A549 (cell line): ENCODE measurements around the gene CBLC. TPM values are rescaled to one million over a fixed set of nuclear protein-coding genes. Genes with fewer than 3 reads are reported as not detected.
A peak's percentile ranks its signal among the peaks of the same experiment; 100 is the strongest.

ENCODE experiments used
- ATAC-seq, 2 experiments: fragments of 200-7000 bp in 1 of 2; fragments of >200 bp in 1 of 2; cut with Nextera tagmentation in 1 of 2; cut with Tn5 transposase in 1 of 2; 3 replicates each; pipeline versions ENCODE4 v1.8.0 to v1.9.1; 2018 to 2020; ENCODE audit warnings: mild to moderate bottlenecking in 1 of 2, moderate library complexity in 1 of 2
- CTCF ChIA-PET: fragments of 300-600 bp; sonication (Branson Sonifier 250); formaldehyde crosslinking; extraction: SDS; loops from one replicate; lab custom pipeline; 2021; ENCODE audit warnings: antibody characterized with exemption, inconsistent platforms; lab: Yijun Ruan, JAX
- POLR2A ChIA-PET: fragments of 350-600 bp; formaldehyde crosslinking; extraction: SDS; loops from one replicate; lab custom pipeline; 2021; ENCODE audit warnings: antibody characterized with exemption, inconsistent platforms; lab: Yijun Ruan, JAX
- DNase-seq, 2 experiments: peaks; one replicate each; pipeline versions ENCODE4 v3.0.0 to v3.0.0-alpha.2; 2011 to 2016; ENCODE audit warnings: low read depth in 1 of 2, low spot score in 1 of 2
- FAIRE-seq: peaks from 2 replicates; lab custom pipeline; 2011; peaks lifted over from hg19 to GRCh38; lab: Jason Lieb, UNC
- H3K27ac ChIP-seq, 2 experiments: fragments of >200 bp; sonication (Bioruptor Twin); formaldehyde crosslinking; 3 replicates each; pipeline ENCODE4 v1.5.1; 2016 to 2017
- H3K4me1 ChIP-seq: fragments of >200 bp; sonication (Bioruptor Twin); formaldehyde crosslinking; 3 replicates; pipeline ENCODE4 v1.6.1; 2016
- H3K4me2 ChIP-seq: fragments of >200 bp; sonication (Bioruptor Twin); formaldehyde crosslinking; 3 replicates; pipeline ENCODE4 v1.6.1; 2016
- H3K4me3 ChIP-seq: fragments of >200 bp; sonication (Bioruptor Twin); formaldehyde crosslinking; 3 replicates; pipeline ENCODE4 v1.5.1; 2016
- H3K9me3 ChIP-seq: fragments of >200 bp; sonication (Bioruptor Twin); formaldehyde crosslinking; 3 replicates; pipeline ENCODE4 v1.6.1; 2016
- ATOH8 ChIP-seq: fragments of 250-450 bp; sonication (Bioruptor Pico); IDR thresholded peaks from 2 replicates; pipeline ENCODE4 v1.5.0; 2020; ENCODE audit warnings: low read depth, mild to moderate bottlenecking, moderate library complexity
- BHLHE40 ChIP-seq: IDR thresholded peaks from 2 replicates; pipeline ENCODE4 v1.6.1; 2012; ENCODE audit warnings: low read depth, low read length, inconsistent platforms
- CHD2 ChIP-seq: fragments of 150-350 bp; IDR thresholded peaks from 2 replicates; pipeline ENCODE4 v1.6.1; 2014; ENCODE audit warnings: low read length; ENCODE audit not compliant: partially characterized antibody
- CHD4 ChIP-seq: fragments of 200-600 bp; sonication (generic); IDR thresholded peaks from 2 replicates; pipeline ENCODE4 v1.6.1; 2016; ENCODE audit warnings: antibody characterized with exemption, mild to moderate bottlenecking, borderline replicate concordance
- E2F6 ChIP-seq: IDR thresholded peaks from 2 replicates; pipeline ENCODE4 v1.6.1; 2012; ENCODE audit warnings: low read depth, borderline replicate concordance
- EHF ChIP-seq: fragments of 250-450 bp; sonication (Bioruptor Pico); IDR thresholded peaks from 2 replicates; pipeline ENCODE4 v1.5.0; 2020; ENCODE audit warnings: mild to moderate bottlenecking
- EP300 ChIP-seq, 2 experiments: fragments of >200 bp; sonication (Bioruptor Twin); formaldehyde crosslinking; IDR thresholded peaks; 2 replicates in 1 of 2; 3 replicates in 1 of 2; pipeline ENCODE4 v1.6.1; 2016 to 2017
- FOSB ChIP-seq: fragments of 250-450 bp; sonication (Bioruptor Pico); IDR thresholded peaks from 2 replicates; pipeline ENCODE4 v1.5.0; 2020; ENCODE audit warnings: mild to moderate bottlenecking, moderate library complexity
- FOSL2 ChIP-seq, 2 experiments: fragments of 450-650 bp in 1 of 2; fragments of >200 bp in 1 of 2; sonication (Bioruptor Twin) in 1 of 2; formaldehyde crosslinking; IDR thresholded peaks; 2 replicates each; pipeline versions ENCODE4 v1.5.0 to v1.6.1; 2016 to 2020; ENCODE audit warnings: mild to moderate bottlenecking in 1 of 2, moderate library complexity in 1 of 2
- FOXS1 ChIP-seq: fragments of 250-450 bp; sonication (Bioruptor Pico); IDR thresholded peaks from 2 replicates; pipeline ENCODE4 v1.5.0; 2020; ENCODE audit warnings: mild to moderate bottlenecking, moderate library complexity
- GATA3 ChIP-seq: IDR thresholded peaks from 2 replicates; pipeline ENCODE4 v1.6.1; 2012; ENCODE audit warnings: borderline replicate concordance
- HDAC2 ChIP-seq: fragments of 200-600 bp; sonication (generic); IDR thresholded peaks from 2 replicates; pipeline ENCODE4 v1.6.1; 2016
- HEYL ChIP-seq: fragments of 250-450 bp; sonication (Bioruptor Pico); IDR thresholded peaks from 2 replicates; pipeline ENCODE4 v1.8.0; 2021; ENCODE audit warnings: mild to moderate bottlenecking, moderate library complexity
- HOXA7 ChIP-seq: fragments of 250-450 bp; sonication (Bioruptor Pico); IDR thresholded peaks from 2 replicates; pipeline ENCODE4 v1.5.0; 2020; ENCODE audit warnings: mild to moderate bottlenecking, moderate library complexity
- HOXB13 ChIP-seq: fragments of 250-450 bp; sonication (Bioruptor Pico); IDR thresholded peaks from 2 replicates; pipeline ENCODE4 v1.5.0; 2020; ENCODE audit warnings: low read depth, mild to moderate bottlenecking, moderate library complexity
- HOXB5 ChIP-seq: fragments of 250-450 bp; sonication (Bioruptor Pico); IDR thresholded peaks from 2 replicates; pipeline ENCODE4 v1.5.0; 2020; ENCODE audit warnings: mild to moderate bottlenecking, moderate library complexity
- MAFK ChIP-seq: fragments of 450-650 bp; IDR thresholded peaks from 2 replicates; pipeline ENCODE4 v1.6.1; 2014; ENCODE audit not compliant: partially characterized antibody
- MAX ChIP-seq: IDR thresholded peaks from 2 replicates; pipeline ENCODE4 v1.6.1; 2012
- MAZ ChIP-seq: fragments of 150-350 bp; IDR thresholded peaks from 2 replicates; pipeline ENCODE4 v1.6.1; 2014; ENCODE audit warnings: antibody characterized with exemption, low read depth, low read length, borderline replicate concordance
- MYC ChIP-seq: IDR thresholded peaks from 2 replicates; pipeline ENCODE4 v1.6.1; 2012; ENCODE audit warnings: mild to moderate bottlenecking, inconsistent platforms, low read length, improper control_type of control experiment, borderline replicate concordance
- NFE2L2 ChIP-seq: fragments of 150-350 bp; conservative IDR thresholded peaks from 2 replicates; pipeline ENCODE4 v1.6.1; 2014; ENCODE audit warnings: low read length
- NR3C1 ChIP-seq: fragments of >200 bp; sonication (Bioruptor Twin); formaldehyde crosslinking; IDR thresholded peaks from 3 replicates; pipeline ENCODE4 v1.6.1; 2017
- RAD21 ChIP-seq, 2 experiments: fragments of >200 bp in 1 of 2; sonication (Bioruptor Twin) in 1 of 2; formaldehyde crosslinking in 1 of 2; IDR thresholded peaks in 1 of 2; conservative IDR thresholded peaks in 1 of 2; 2 replicates in 1 of 2; 3 replicates in 1 of 2; pipeline ENCODE4 v1.6.1; 2012 to 2018; ENCODE audit warnings: inconsistent platforms in 1 of 2
- RARB ChIP-seq: fragments of 250-450 bp; sonication (Bioruptor Pico); IDR thresholded peaks from 2 replicates; pipeline ENCODE4 v1.8.0; 2021; ENCODE audit warnings: mild to moderate bottlenecking, moderate library complexity
- RCOR1 ChIP-seq: fragments of 150-350 bp; IDR thresholded peaks from 2 replicates; pipeline ENCODE4 v1.6.1; 2014; ENCODE audit warnings: antibody characterized with exemption, low read length, low read depth
- SREBF2 ChIP-seq: fragments of 450-650 bp; IDR thresholded peaks from 2 replicates; pipeline ENCODE4 v1.6.1; 2014; ENCODE audit warnings: mild to moderate bottlenecking, moderate library complexity
- TFCP2L1 ChIP-seq: fragments of 250-450 bp; sonication (Bioruptor Pico); IDR thresholded peaks from 2 replicates; pipeline ENCODE4 v1.5.0; 2021; ENCODE audit warnings: mild to moderate bottlenecking
- USF2 ChIP-seq: fragments of 450-650 bp; IDR thresholded peaks from 2 replicates; pipeline ENCODE4 v1.6.1; 2014; ENCODE audit warnings: antibody characterized with exemption
- WGBS: methylation state at CpG from one replicate; pipeline ENCODE4 v1.1.6; 2017; ENCODE audit errors: missing lambda C conversion rate; 5-methylcytosine and 5-hydroxymethylcytosine counted together
- polyA plus RNA-seq, 4 experiments: library from polyadenylated mRNA; depleted of rRNA in 3 of 4; stranded (reverse); fragments of >200 nt; fragmentation: RNase III in 1 of 4; extraction: RNeasy Plus Mini Kit Qiagen cat#74134 plus additional on column Dnase treatment in 1 of 4; gene quantifications; 2 replicates in 3 of 4; 3 replicates in 1 of 4; pipeline ENCODE4 v1.2.3, GENCODE V29; 2011 to 2017
- TF ChIP-seq, protein P1 (sequence below): fragments of 150-350 bp; IDR thresholded peaks from 2 replicates; pipeline ENCODE4 v1.6.1; 2014; ENCODE audit warnings: low read depth, mild to moderate bottlenecking, low read length

Gene CBLC
- polyA plus RNA-seq, 2 of the 4 experiments (the other 2 are of a cell fraction): not detected

DNA sequence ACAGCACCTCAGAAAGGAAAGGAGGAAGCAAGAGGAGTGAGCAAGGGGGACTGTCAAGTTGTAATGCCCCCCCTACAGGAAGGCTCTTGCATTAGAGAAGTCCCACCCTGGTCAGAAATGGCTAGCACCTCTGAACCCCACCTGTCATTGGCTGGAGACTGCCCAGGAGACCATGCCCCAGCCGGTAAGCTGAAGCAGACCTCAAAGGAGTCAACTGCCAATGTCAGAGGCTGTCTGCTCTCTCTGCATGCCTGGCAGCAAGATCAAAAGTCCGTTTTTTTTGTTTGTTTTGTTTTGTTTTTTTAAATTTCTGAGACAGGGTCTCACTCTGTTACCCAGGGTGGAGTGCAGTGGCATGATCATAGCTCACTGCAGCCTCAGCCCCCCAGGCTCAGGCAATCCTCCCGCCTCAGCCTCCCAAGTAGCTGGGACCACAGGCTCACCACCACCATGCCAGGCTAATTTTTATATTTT lies 37.3 kb upstream of the CBLC start:
- FAIRE-seq (no peak), ATAC-seq (no peak), DNase-seq (peak in 1 of 2 experiments; percentile 88)
- TF ChIP-seq HDAC2: no peak
- peak; percentile 43; the same call in 1 of the 2 replicates for TF ChIP-seq TFCP2L1
- TF ChIP-seq HOXA7: 0 out of 2 replicates have a peak, but pooled peaks have one; percentile 50
- TF ChIP-seq CHD4: no peak; the same call in 1 of the 2 replicates
- no peak for TF ChIP-seq MAFK
- no peak for TF ChIP-seq HOXB5 (CRISPR knock-in tag)
- TF ChIP-seq ATOH8 (CRISPR knock-in tag): no peak
- TF ChIP-seq GATA3: 0 out of 2 replicates have a peak, but pooled peaks have one; percentile 38
- TF ChIP-seq, protein P1, sequence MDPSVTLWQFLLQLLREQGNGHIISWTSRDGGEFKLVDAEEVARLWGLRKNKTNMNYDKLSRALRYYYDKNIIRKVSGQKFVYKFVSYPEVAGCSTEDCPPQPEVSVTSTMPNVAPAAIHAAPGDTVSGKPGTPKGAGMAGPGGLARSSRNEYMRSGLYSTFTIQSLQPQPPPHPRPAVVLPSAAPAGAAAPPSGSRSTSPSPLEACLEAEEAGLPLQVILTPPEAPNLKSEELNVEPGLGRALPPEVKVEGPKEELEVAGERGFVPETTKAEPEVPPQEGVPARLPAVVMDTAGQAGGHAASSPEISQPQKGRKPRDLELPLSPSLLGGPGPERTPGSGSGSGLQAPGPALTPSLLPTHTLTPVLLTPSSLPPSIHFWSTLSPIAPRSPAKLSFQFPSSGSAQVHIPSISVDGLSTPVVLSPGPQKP: no peak
- TF ChIP-seq FOSB (CRISPR knock-in tag): peak; percentile 76; the same call in 1 of the 2 replicates
- TF ChIP-seq RAD21 (conservative IDR thresholded peaks at IDR 0.05 in 1 of 2, IDR thresholded peaks at IDR 0.05 in 1 of 2): 0 out of 5 replicates have a peak, but pooled peaks of 1 of the 2 experiments have one; percentile 10
- no peak for TF ChIP-seq EP300 (IDR thresholded peaks at IDR 0.05)
- TF ChIP-seq NFE2L2: no peak
- no peak for TF ChIP-seq SREBF2
- TF ChIP-seq RCOR1: no peak
- no peak for TF ChIP-seq FOXS1 (CRISPR knock-in tag)
- TF ChIP-seq HOXB13: peak; percentile 43; the same call in 1 of the 2 replicates
- TF ChIP-seq MAZ: no peak
- no peak for TF ChIP-seq USF2
- no peak for TF ChIP-seq MYC
- no peak for TF ChIP-seq E2F6
- TF ChIP-seq FOSL2 (IDR thresholded peaks at IDR 0.05): no peak
- TF ChIP-seq FOSL2 (CRISPR knock-in tag; IDR thresholded peaks at IDR 0.05): no peak
- peak; percentile 33; the same call in 1 of the 2 replicates for TF ChIP-seq MAX
- no peak for TF ChIP-seq HEYL (CRISPR knock-in tag)
- TF ChIP-seq BHLHE40: no peak
- peak; percentile 68; the same call in 1 of the 2 replicates for TF ChIP-seq EHF
- TF ChIP-seq RARB: no peak
- no peak for TF ChIP-seq NR3C1
- no peak for TF ChIP-seq CHD2
- Histone ChIP-seq H3K4me3 (no peak overlapping the region), H3K4me1 (peaks cover 93% of the 10 kb centered on the region), H3K27ac (peak overlapping the region; percentile 92 to 99), H3K4me2 (peak overlapping the region; percentile 89), H3K9me3 (no peaks in the 10 kb centered on the region)
- POLR2A ChIA-PET: interaction anchor here (1.0 to 4.0 kb wide), 5 partner anchors 9 to 55 kb away, joined by 4 to 53 read pairs (median 11); no protein-coding TSS in a partner anchor
- 28% methylated on average over 3 of the region's 3 CpGs for WGBS
- CTCF ChIA-PET: interaction anchor here (0.6 to 42.5 kb wide), 5 partner anchors 14 to 688 kb away, joined by 3 to 1899 read pairs (median 17); partner anchors contain the start of genes BCL3 and CBLC
